PC-9 (cell line): ENCODE results near the gene TMEM87A.

Source experiments
- CTCF ChIP-seq: fragments of 200-600 bp; sonication (generic); conservative IDR thresholded peaks from 2 replicates; pipeline ENCODE4 v1.6.1; 2017; ENCODE audit warnings: mixed run types, antibody characterized with exemption, mild to moderate bottlenecking, moderate library complexity
- EZH2 ChIP-seq: fragments of 200-600 bp; sonication (generic); IDR thresholded peaks from 2 replicates; pipeline ENCODE4 v1.8.0; 2017; ENCODE audit warnings: antibody characterized with exemption, low read depth

- TF ChIP-seq CTCF (no peak), EZH2 (no peak)
Observed at GRCh38 chr15:42171795-42172194, 101.4 kb downstream of the TMEM87A start.
